Left lung (tissue), 10 donors: ENCODE data around the gene TMEFF1. TPM values are rescaled to one million over a fixed set of nuclear protein-coding genes. Genes with fewer than 3 reads are reported as not detected.

Experiments used
- ATAC-seq: fragments of 200-7000 bp; cut with Tn5 transposase; one replicate; pipeline ENCODE4 v1.9.1; 2020; ENCODE audit warnings: moderate library complexity
- DNase-seq, 4 donors: peaks; one replicate each; pipeline ENCODE4 v3.0.0-alpha.2; 2013 to 2020
- H3K27ac ChIP-seq, 2 donors: fragments of 200-600 bp; sonication (generic) in 1 of 2; one replicate each; pipeline versions ENCODE4 v1.5.0 to v1.8.0; 2020 to 2021
- H3K27me3 ChIP-seq, 2 donors: fragments of 200-600 bp; sonication (generic) in 1 of 2; one replicate each; pipeline versions ENCODE4 v1.5.0 to v1.8.0; 2020 to 2021
- H3K36me3 ChIP-seq, 2 donors: fragments of 200-600 bp; sonication (generic) in 1 of 2; one replicate each; pipeline versions ENCODE4 v1.5.0 to v1.8.0; 2020 to 2021
- H3K4me1 ChIP-seq, 2 donors: fragments of 200-600 bp; one replicate each; pipeline ENCODE4 v1.8.0; 2021
- H3K4me3 ChIP-seq, 2 donors: fragments of 200-600 bp; sonication (generic) in 1 of 2; one replicate each; pipeline versions ENCODE4 v1.5.0 to v1.8.0; 2020 to 2021; ENCODE audit warnings: mild to moderate bottlenecking in 1 of 2
- H3K9me3 ChIP-seq, 2 donors: fragments of 200-600 bp; sonication (generic) in 1 of 2; one replicate each; pipeline versions ENCODE4 v1.5.0 to v1.8.0; 2020 to 2021
- CTCF ChIP-seq, 2 donors: fragments of 200-600 bp; sonication (generic) in 1 of 2; IDR thresholded peaks; one replicate each; pipeline versions ENCODE4 v1.5.0 to v1.8.0; 2021; ENCODE audit warnings: antibody characterized with exemption in 2 of 2
- intact Hi-C, 2 donors: fragments of 100-400 bp; cut with DNase I; formaldehyde crosslinking; loops; one replicate each; pipeline versions ENCODE4 v1.11.2 to v1.14.2; 2022
- polyA plus RNA-seq, 6 donors: library from polyadenylated mRNA; unstranded; fragments of 120-200 nt; gene quantifications; one replicate each; pipeline ENCODE4 v1.2.1, GENCODE V29; 2013; ENCODE audit not compliant: insufficient read length in 6 of 6
- total RNA-seq, 2 donors: library from RNA; stranded (reverse); fragmentation: NEBNext Ultra II Directional; extraction: Animal tissue kit (Norgen Biotek cat#: 25700); gene quantifications; one replicate each; pipeline ENCODE4 v1.2.1, GENCODE V29; 2021
- donor health status: DM: no; HTN: yes; CAD: no.
- donor health status: DM: no; HTN: no; CAD: no.

The TMEFF1 gene
- total and polyA plus RNA-seq, 8 donors: 0.58 to 4.4 (median 2.6) TPM; not detected in 1

- Histone ChIP-seq H3K36me3 (no peaks in the 10 kb centered on the region), H3K4me1 (no peaks in the 10 kb centered on the region), H3K27me3 (no peaks in the 10 kb centered on the region), H3K27ac (no peak overlapping the region), H3K9me3 (no peaks in the 10 kb centered on the region), H3K4me3 (no peak overlapping the region)
- intact Hi-C loops: no loop called here
- ATAC-seq (no peak), DNase-seq (no peak)
- TF ChIP-seq CTCF (IDR thresholded peaks at IDR 0.05): no peak
These were observed 88.3 kb downstream of the TMEFF1 start for GRCh38 chr9:100561256-100561655.

GRCh38 chr9:100567856-100568255 is 94.9 kb downstream of the TMEFF1 start:
- Histone ChIP-seq H3K36me3 (no peaks in the 10 kb centered on the region), H3K27ac (no peak overlapping the region), H3K27me3 (no peaks in the 10 kb centered on the region), H3K4me1 (no peaks in the 10 kb centered on the region), H3K9me3 (no peaks in the 10 kb centered on the region), H3K4me3 (no peak overlapping the region)
- intact Hi-C loops: no loop called here
- no peak for ATAC-seq
- no peak for TF ChIP-seq CTCF (IDR thresholded peaks at IDR 0.05)
- DNase-seq: no peak

- no peaks in the 10 kb centered on the region for H3K36me3 ChIP-seq
- no peak overlapping the region for H3K4me3 ChIP-seq
- DNase-seq (no peak), ATAC-seq (no peak)
- no peak for TF ChIP-seq CTCF (IDR thresholded peaks at IDR 0.05)
- H3K27me3 ChIP-seq: no peaks in the 10 kb centered on the region
- H3K27ac ChIP-seq: no peak overlapping the region
- no peaks in the 10 kb centered on the region for H3K4me1 ChIP-seq
- intact Hi-C loops: no loop called here
- no peaks in the 10 kb centered on the region for H3K9me3 ChIP-seq
These were observed 100.8 kb downstream of the TMEFF1 start for GRCh38 chr9:100573655-100574260.

- intact Hi-C loops: no loop called here
- Histone ChIP-seq H3K36me3 (no peaks in the 10 kb centered on the region), H3K4me1 (no peaks in the 10 kb centered on the region), H3K27ac (no peak overlapping the region), H3K4me3 (no peak overlapping the region), H3K9me3 (no peaks in the 10 kb centered on the region), H3K27me3 (no peaks in the 10 kb centered on the region)
- TF ChIP-seq CTCF (IDR thresholded peaks at IDR 0.05): no peak
- no peak for ATAC-seq
- DNase-seq: no peak
These were observed 102.1 kb downstream of the TMEFF1 start for GRCh38 chr9:100575006-100575405.

- H3K27ac ChIP-seq: no peak overlapping the region
- intact Hi-C loops: no loop called here
- no peaks in the 10 kb centered on the region for H3K4me1 ChIP-seq
- ATAC-seq: no peak
- no peak overlapping the region for H3K4me3 ChIP-seq
- TF ChIP-seq CTCF (IDR thresholded peaks at IDR 0.05): no peak
- no peaks in the 10 kb centered on the region for H3K27me3 ChIP-seq
- no peak for DNase-seq
- no peaks in the 10 kb centered on the region for H3K36me3 ChIP-seq
- H3K9me3 ChIP-seq: no peaks in the 10 kb centered on the region
These were observed 102.9 kb downstream of the TMEFF1 start for GRCh38 chr9:100575765-100576386.
